Activated T-cell treated with anti-CD3 and anti-CD28 coated beads, Interleukin-2, amount 50 U/mL, for 1 hour (primary cell): ENCODE data around the gene BCAT1.
"Not testable (repeated sequence)": the region's sequence is repeated elsewhere in the genome, so short reads cannot be mapped to it uniquely, and the experiment has no call there.

Source experiments
- DNase-seq: peaks from one replicate; pipeline ENCODE4 v3.0.0-alpha.2; 2020

Gene BCAT1

DNA sequence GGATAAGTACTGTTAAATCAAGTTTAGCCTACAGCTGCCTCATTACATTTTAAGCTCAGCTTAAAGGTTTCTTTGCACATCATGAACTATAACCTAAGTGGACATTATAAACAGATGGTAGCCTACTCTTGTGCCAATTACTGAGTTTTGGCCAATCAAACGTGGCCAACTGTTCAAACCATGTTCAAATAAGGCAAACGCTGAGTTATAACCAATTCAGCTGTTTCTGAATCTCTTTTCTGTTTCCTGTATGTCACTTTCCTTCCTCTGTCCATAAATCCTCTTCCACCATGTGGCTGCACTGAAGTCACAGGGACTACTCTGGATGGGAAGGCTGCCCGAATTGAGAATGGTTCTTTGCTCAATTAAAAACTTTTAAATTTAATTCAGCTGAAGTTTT, 98.4 kb downstream of the BCAT1 start:
- no peak for DNase-seq

DNA sequence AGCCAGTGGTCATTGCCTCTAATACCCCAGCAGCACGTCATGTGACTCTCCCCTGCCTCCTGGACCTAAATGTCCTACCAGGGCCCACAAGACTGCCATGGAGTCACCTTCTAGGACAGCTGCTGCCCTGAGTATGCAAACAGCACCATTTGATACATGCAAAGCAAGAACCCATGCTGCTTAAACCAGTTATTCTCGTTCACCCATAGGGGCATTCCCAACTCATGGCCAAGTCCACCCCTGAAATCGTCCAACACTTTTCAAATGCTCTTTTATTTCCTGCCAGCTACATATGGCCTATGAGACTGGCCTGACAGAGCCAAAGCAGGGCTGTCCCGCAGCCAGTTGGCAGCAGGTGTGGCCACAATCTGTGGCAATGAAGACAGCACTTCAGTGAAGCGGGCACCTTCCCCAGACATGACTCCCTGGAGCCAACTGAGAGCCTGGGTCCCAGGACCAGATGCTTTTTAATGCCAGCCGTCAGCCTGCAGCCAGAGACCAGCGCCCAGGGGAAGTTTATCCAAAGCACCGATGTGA, 99.9 kb downstream of the BCAT1 start:
- no peak for DNase-seq

DNA sequence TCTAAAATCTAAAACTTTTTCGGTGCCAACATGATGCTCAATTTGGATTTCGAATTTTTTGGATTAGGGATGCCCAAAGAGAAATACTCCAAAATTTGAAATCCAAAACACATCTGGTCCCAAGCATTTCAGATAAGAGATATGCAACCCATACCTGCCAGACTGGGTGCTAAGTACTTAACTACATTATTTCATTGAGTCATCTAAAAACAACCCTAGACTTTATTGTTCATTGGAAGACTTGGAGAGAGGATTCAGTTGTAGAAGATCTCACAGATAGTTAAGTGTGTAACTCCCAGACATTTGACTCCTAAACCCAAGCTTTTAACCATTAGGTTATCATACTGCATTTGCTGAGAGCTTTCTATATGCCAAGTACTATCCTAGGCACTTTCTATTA, 102.2 kb downstream of the BCAT1 start:
- DNase-seq = no peak

DNA sequence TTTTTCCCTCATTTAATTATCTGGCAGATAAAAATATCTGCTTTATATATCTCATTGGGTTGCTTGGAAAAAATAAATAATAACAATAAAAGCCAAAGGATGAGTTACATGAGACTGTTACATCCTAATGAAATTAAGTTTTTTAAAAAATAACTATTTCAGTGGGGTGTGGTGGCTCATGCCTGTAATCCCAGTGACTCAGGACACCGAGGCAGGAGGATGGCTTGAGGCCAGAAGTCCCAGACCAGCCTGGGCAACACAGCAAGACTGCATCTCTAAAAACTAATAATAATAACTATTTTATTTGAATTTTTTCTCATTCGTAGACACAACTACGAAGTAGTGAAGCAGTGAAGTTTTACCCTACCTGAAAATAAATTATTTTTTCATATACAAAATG, 103.3 kb downstream of the BCAT1 start:
- DNase-seq = no peak

DNA sequence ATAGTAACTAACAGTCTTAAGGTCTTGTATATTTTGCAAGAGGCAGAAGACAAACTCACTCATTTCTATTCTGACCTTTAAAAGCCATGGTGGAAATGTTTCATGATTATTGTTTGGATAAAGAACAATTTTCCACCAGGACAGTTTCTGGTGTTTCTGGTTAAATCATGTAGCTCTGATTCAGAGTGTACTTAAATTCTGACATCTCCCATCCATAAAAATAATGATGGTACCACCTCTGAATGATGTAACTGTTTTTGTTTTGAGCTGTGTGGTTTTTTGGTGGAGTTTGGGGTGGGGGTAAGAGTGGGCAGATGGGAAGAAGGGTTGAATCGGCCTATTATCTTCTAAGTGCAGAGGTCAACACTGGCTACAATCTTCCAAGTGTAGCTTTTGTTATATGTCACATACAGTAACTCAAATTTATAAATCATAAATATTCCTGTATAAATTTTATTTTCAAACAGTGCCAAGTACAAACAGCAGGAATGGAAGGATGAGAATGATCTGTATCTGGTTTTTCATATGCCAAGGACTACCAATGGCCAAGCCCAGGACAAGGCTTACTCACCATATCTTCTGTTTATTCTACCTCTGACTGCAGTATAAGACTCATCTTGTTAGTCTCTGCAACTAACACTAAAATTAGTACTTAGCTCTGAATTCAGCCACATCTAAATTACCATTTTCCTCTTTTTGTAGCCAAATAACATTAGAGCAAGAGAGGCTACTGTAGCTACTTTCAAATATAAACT, 108.7 kb downstream of the BCAT1 start:
- no peak for DNase-seq

DNA sequence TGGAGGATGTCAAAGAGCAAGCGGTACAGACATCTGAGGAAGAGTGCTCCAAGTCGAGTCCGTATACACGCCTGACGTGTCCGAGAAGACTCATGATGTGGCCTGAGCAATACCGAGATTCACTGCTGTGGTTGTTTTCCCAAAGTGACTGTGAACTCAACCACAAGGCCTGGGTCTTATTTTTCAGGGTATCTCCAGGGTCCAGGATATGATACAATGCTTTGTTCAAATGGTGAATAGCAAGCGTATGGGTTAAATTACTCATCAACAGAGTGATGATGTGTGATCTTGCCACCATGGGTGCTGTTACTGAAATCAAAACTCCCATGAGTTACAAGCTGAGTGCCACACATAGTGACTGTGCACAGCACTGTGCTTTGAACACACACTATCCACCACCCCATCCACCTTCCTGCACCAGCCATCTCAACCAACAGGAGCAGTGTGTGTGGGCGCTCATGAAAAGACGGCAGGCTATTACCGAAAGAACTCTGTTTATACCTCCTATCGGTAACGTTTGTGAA, 109.6 kb downstream of the BCAT1 start:
- no peak for DNase-seq

DNA sequence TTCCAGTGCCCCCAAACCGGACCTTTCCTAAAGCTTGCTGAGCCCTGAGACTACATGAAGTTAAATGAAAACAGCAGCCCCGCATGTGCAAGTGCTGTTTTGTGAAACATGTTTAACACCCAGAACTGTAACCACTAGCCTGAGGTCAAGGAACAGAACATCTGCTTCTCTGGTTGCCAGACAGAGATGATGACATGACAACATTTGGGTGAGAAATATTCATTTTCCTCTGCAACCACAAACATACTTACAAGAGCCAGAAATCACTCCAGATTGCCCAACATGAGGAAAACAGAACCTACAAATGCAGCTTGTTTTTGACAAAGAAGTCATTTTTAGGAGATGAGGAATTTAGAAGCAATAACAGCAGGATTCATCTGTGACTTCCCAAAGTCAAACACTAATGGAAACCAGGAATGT, 110.4 kb downstream of the BCAT1 start:
- no peak for DNase-seq

DNA sequence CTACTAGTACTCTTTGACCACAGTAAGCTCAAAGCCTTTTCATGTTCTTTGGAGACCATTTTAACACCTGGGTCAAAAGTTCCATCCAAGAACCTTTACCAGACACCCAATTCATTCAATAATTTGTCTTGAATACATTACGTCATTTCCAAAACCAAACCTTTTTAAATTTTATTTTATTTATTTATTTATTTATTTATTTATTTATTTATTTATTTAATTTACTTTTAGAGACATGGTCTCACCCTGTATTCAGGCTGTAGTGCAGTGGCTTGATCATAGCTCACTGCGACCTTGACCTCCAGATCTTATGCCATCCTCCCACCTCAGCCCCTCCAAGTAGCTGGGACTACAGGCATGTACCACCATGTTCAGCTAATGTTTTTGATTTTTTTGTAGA, 113.5 kb downstream of the BCAT1 start:
- DNase-seq = no peak

DNA sequence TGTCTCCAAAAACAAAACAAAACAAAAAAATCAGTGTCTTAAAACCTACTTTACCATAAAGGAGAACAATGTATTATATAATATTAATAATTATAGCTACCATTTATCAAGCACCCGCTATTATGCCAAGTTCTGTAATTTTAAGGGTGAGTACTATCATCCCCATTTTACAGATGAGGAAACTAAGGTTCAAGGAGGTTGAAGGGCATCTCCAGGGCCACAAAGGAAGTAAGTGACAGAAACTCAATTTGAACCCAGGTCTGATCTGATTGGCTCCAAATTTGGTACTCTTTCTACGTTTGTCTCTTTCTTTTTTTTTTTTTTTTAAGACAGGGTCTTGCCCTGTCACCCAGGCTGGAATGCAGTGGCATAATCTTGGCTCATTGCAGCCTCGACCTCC, 115.4 kb downstream of the BCAT1 start:
- no peak for DNase-seq

DNA sequence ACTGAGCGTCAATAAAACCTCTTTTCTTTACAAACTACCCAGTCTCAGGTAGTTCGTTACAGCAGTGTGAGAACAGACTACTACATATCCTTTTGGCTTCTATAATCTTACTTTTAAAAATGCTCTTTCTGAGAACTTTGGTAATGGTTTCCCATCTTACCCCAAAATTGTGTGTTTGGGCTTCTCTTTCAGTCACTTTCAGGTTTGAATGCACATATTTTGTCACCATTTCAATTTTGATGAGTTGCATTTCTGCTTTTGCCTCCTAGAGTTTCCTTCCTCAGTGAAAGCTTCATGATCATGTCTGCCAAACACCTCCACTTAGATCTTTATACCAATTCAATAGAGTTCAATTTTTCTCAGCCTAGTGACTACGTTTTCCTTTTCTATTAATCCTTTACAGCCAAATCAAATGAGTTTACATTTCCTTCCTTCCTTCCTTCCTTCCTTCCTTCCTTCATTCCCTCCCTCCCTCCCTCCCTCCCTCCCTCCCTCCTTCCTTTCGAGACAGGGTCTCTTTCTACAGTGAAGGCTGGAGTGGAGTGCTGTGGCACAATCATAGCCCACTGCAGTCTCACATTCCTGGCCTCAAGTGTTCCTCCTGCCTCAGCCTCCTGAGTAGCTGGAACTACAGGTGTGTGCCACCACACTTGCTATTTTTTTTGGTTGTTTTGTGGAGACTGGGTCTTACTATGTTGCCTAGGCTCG, 124.9 kb downstream of the BCAT1 start:
- no peak for DNase-seq

DNA sequence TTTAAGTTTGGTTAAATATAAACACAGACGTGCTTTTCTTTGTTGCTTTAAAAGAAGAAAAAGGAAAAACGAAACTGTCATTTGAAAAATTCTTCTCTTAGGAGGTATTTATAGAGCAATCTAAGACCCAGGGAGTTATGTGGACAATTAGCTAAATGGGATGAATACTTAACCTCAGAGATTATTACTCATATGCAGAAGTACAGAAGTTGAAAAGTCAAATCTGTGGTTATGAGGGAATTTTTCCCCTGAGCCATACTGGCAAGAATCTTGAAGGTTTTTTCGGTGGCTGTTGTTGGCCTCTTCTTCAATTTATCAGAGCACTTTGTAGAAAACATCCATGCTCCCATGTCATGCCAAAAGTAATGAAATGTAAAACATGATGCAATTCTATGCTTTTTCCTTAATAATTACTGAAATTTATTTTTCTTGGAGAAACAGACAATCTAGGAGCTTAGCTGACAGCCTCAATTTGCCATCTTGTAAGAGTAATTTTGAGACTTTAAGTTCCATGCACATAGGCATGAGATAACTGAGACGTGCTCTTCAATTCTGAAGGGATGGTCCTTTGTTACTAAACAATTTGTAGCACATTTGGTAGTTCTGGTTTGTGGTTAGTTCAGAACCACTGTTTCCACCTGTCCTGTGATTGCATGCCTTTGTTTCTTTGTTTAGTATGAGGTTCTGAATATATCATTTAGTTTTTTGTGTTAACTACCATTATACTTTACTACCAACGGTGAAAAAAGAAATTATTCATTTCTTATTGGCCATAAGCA, 126.6 kb downstream of the BCAT1 start:
- no peak for DNase-seq

DNA sequence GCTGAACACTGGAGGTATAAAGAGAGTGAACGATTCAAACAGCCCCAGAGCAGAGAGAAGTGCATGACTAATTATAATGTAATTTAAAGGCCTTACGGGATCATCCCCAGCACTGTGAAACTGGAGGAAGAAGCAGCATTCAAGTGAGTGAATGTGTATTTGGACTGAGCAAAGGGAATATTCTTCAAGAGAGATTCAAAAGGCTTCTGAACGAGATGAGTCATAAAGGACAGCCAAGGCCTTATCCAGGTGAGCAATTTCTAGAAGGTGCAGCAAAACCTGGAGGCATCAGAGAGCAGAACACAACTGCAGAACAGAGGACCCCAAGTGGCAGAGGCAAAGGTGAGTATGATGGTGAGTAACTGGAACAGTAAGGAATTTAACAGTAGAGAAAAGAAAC, 127.2 kb downstream of the BCAT1 start:
- no peak for DNase-seq

DNA sequence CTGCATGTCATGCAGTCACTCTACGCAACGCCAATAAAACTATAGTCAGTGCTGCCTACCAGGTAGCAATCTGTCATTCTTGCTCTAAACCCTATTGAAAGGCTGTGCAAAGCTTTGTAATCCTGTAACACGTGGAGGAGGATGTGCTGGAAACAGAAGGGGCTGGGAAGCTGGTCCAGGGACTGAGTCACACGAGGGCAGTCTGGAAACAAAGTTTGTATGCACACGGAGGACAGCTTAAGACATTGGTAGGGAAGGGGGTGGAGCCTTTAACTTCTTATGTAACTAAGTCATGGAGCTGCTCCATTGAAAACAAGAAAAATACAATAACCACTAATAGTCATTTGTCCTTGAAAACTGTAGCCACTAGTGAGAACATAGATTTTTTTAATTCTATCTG, 128.0 kb downstream of the BCAT1 start:
- no peak for DNase-seq

DNA sequence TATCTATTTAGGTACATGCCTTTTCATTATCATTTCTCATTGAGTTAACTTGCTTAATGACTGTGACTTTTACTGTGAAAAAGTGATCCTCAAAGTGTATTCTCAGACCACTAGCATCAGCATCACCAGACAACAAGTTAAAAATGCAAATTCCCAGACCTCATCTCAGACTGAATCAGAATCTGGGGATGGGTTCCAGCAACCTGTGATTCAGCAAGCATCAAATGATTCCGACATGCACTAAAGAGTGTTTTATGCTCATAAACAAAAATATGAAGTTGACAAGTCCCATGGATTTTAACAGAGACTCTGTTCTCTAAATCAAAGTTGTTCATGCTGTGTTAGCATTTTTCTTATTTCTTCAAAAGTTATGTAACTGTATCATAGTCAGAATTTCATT, 130.6 kb downstream of the BCAT1 start:
- no peak for DNase-seq

DNA sequence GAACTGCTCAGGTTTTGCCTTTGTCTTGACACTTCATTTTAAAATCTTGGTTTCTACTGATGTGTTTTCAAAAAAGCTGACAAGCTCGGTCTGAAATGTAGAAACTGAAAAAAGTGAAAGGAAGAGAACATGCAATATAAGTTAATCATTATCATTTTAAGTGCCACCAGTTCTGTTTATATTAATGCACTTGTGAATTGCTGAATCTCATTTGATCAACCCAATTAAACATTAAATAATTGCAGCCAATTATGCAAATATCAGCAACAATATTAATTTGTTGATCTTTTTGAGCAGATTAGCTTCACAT, 133.8 kb downstream of the BCAT1 start:
- no peak for DNase-seq

DNA sequence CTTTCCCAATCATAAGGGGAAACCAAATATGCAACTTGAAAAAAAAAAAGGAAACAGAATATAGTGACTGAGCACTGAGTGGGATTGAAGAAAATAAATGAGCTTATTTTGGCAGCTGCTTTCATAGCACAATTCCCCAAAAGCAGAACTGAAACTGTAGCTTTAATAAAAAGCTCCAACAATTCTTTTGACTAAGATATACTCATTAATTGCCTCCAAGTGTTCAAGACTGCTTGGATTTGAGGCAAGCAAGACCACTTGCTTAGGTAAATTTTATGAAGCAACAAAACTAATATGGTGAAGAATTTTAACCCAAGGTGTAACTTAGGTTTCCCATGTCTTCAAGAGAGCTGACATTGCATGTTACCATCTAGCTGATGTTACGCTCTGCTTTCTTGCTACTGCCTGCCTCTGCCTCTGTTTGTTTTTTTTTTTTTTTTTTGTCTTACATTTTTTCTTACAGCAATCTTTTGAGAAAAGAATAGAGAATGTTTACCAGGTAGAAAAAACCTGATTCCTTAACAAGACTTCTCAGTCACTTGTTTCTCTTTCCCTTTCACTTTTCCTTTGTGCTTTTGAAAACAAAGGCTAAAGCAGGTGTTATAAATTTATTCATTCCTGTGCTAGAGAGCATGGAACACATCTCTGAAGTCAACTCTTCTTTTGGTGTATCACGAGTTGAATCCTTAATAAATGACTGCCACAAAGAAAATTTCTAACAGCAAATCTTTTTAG, 134.4 kb downstream of the BCAT1 start:
- DNase-seq = no peak

DNA sequence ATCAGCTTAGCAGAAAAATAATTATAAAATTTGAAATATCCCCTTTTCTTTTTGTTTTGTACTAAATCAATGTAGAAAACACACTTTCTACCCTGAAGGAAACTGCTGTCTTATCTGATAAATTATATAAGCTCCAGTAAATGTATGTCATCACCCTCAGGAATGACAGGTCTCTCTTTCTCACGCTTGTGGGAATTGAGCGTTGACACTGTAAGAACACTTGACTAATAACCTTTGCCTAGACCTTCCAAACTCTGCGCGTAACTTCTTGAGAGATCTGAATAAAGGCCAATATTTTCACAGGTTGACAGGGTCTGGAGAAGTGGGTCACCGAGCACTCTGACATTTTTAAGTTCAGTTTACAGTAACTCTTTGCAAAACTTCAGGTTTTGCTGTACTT, 138.5 kb downstream of the BCAT1 start:
- no peak for DNase-seq

DNA sequence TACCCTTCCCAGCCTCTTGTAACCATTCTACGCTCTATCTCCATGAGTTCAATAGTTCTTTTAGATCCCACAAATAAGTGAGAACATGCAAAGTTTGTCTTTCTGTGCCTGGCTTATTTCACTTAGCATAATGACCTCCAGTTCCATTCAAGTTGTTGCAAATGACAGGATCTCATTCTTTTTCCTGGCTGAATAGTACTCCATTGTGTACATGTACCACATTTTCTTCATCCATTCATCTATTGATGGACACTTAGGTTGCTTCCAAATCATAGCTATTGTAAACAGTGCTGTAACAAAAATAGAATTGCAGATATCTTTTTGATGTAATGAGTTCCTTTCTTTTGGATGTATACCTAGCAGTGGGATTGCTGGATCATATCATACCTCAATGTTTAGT, 139.6 kb downstream of the BCAT1 start:
- DNase-seq = not testable (repeated sequence)

DNA sequence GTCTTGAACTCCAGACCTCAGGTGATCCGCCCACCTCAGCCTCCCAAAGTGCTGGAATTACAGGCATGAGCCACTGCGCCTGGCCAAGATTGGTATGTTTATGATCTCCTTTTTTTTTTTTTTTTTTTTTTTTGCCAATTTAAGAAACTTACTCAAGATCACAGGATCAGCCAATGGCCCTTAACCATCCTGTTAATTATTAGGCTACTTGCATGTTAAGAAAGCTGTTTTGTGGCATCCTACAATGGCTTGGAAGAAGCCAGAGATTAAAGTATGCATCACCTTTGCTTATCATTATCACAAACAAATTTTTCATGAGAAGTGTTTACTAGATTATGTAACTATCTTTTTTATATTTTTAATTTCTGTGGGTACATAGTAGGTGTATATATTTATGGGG, 140.2 kb downstream of the BCAT1 start:
- no peak for DNase-seq

DNA sequence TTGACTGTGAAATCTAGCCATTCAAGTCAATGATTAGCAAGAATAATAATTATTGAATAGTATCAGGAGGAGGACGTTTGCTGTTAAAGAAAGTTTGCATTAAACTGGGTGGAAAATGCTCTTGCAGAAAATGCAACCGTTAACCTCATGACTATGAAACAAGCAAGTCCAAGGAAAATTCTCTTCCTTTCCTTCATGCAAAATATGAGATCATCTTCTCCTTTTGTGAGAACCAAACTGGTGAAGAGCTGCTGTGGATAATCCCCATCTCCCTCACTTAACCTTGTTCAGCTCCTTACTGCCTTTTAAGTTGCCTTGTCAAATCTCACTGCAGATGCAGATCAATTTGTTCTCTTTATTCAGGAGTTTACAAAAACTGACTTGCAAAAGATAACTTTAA, 142.5 kb downstream of the BCAT1 start:
- DNase-seq = no peak

DNA sequence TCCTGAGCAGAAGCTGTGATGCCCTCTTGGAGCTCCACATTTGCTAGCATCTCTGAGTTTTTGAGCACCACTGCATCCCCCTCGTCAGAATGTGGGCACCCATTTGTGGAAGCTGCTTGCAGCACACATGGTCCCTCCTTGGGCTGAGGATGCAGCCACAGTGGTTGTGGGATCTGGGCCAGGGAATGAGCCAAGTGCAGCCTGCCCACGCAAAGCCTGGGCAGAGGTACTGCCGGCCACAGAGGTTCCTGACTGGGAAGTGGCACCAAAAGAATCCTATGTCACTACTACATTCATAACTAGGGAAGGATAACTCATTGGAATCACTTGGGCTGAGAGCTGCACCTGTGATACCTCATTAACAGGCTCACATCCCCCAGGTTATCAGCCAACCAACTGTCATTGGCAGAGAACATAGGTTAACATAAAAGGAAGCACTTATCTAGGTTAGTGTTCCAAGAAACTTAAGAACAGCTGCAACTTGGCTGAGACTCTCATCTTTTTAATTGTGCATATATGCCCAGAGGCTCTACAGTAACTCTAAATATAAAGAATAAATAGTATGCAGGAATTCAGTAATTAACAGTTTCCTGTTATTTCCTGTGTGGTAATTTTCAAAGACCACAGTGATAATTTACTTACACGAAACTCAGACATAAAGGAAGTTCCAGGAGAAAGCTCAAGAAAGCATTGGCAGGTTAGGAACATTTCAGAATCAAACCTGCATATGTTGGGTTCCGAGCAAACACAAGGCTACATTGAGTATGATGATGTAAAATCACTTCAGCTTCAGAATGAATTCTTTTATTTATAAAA, 145.3 kb downstream of the BCAT1 start:
- no peak for DNase-seq

DNA sequence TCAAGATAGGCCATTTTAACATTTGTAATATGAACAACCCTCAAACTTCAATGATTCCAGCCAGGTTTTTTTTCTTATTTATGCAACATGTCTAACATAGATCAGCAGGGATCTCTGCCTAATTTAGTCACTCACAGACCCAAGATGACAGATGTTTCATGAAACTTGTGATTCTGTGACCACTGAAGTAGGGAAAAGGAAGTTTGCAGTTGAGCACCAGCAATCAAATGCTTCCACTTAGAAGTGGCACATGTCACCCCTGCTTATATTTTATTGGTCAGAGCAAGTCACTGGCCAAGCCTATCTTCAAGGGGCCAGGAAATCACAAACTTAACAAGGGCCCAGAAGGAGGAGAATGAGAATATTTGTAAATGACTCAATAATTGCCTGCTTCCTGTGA, 150.6 kb downstream of the BCAT1 start:
- no peak for DNase-seq
